ENCODE measurements around the gene DNAJB1.

GRCh38 chr19:14514215-14514863 is 3.9 kb downstream of the DNAJB1 start:
- TF ChIP-seq POLR2A (IDR thresholded peaks at IDR 0.05) (no peak), CTCF (IDR thresholded peaks at IDR 0.05) (no peak)
